DMS 273 (cell line): ENCODE measurements around the gene ALG5.

Experiments
- DNase-seq: peaks from one replicate; lab custom pipeline; 2025; ENCODE audit not compliant: unreplicated experiment; lab: John Stamatoyannopoulos, UW

The ALG5 gene, protein sequence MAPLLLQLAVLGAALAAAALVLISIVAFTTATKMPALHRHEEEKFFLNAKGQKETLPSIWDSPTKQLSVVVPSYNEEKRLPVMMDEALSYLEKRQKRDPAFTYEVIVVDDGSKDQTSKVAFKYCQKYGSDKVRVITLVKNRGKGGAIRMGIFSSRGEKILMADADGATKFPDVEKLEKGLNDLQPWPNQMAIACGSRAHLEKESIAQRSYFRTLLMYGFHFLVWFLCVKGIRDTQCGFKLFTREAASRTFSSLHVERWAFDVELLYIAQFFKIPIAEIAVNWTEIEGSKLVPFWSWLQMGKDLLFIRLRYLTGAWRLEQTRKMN

DNA sequence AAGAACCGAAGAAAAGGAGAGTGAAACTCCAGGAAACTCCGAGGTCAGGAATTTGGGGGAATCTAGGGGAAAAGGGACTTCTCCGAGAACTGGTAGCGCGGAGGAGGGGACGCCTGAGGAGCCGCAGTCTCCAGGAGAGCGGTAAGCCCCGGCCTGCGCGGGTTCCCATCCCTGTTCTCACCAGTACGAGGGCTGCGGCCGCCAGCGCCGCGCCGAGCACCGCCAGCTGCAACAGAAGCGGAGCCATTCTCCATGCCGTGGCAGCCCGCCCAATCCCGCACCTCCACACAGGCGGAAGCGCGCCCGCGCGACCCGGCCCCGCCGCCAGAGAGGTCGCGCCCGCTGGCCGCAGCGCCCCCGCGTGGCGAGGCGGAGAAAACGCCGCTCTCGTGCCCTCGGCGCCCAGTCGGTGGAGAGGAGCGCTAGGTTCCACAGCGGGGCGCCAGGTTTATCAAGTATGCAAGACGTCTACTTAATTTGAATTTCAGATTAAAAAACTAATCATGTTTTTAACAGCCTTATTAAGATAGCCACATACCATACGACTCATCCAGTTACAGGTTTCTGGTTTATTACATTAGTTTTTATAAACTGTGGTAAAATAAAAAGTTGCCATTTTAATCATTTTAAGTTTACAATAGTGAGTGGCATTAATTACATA lies at the start of gene ALG5:
Gene ALG5, minus strand, starts transcription at position 287 of the 661 bp plus-strand sequence. Its CDS starts 40 bp downstream, at position 247.
- peak; percentile 94 for DNase-seq

DNA sequence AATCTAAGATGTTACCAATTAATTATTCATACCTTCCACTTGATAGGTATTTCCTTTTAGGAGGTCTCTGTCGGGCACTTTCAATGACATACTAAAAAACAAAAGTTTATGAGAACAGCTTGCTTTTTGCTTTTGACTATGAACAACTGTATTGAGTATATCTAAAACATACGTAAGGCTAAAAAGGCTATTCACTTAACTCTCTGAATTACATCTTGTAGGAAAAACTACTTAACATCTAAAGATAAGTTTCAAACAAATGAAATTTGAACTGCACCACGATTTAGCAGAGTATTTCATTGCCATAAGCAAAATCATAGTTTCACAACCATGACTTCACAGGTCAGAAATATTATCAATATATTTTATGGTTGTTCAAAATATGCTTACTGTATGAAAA lies 48.7 kb upstream of the ALG5 start:
- DNase-seq: no peak

DNA sequence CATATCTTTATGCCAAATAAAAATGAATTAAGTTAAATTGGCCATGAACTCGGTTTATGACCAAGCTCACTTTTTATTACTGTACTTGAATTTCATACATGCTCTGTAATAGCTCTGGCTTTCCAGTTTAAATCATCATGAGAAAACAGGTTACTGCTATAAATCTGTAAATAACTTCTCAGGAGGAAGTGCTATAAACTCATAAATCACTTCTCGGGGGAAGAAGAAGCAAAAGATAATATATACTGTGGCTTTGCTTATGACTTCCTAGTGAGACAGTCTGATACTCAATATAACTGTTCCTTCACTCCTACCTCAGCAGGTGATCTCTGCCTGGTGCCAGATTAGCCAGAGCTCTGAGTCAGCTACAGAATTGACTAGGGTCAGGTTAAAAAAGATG lies 47.9 kb upstream of the ALG5 start:
- DNase-seq: no peak

DNA sequence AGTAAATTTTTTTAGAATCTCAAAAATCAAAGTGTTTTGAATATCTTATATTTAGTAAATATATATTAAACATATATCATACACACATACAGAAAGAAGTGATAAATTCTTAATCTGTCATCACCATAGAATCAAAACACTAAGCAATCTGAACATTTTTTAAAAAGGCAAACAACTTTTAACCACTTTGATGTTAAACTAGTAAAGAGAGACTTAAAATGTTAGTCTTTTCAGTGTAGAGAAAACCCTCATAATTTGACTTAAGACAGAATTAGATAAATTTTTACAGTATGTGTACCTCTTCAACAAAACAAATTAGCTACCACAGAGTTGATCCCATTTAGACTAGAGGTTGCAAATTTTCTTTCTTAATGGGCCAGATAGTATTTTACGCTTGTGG lies 46.9 kb upstream of the ALG5 start:
- no peak for DNase-seq

DNA sequence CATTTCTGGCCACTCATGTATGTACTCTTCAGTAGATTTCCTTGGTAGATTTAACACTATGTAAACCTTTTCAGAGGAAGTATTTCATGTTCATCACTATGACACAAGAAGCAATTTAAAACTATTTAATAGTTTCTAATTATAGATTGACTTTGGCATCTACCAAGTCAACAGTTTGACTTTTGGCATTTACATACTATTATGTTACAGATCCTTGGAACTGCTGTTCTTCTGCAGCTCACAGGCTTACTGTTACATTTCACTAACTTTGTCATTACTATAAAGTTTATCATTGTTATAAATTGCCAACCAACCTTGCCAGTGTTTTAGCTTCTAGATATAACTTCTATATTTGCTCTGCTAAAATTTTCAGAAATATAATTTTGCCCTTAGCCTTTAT lies 41.6 kb upstream of the ALG5 start:
- DNase-seq: no peak

DNA sequence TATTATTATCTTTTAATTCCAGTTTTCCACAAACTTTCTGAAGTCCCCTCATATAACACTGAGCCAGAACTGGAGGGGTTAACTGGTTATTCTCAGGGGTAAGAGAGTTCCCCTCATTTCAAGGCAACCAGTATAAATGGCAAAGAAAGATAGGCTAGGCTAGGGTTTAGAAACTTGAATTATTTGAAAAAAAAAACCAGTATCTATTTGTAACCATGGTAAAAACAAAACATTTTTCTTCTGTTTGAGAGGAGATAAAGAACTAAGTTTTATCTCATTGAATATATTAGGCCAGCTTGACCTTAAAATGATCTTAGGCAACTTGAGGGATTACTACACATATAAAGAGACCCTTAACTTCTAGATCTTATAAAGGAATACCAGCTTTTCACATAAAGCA lies 40.8 kb upstream of the ALG5 start:
- DNase-seq: no peak

DNA sequence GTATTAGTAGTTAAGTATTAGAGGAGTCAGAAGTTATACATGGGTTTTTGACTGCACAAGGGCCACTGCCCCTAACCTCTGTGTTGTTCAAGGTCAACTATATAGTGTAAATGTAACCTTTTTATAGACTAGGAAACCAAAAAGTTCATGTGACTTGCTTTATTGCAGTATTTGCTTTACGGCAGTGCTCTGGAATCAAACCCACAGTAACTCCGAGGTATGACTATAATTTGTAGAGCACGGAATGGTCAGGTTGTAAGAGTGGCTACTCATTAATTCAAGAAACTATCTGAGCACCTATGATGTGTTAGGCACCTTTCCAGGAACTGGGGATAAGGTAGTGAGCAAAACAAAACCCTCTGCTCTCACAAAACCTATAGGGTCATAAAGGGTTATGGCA lies 38.1 kb upstream of the ALG5 start:
- DNase-seq: no peak

DNA sequence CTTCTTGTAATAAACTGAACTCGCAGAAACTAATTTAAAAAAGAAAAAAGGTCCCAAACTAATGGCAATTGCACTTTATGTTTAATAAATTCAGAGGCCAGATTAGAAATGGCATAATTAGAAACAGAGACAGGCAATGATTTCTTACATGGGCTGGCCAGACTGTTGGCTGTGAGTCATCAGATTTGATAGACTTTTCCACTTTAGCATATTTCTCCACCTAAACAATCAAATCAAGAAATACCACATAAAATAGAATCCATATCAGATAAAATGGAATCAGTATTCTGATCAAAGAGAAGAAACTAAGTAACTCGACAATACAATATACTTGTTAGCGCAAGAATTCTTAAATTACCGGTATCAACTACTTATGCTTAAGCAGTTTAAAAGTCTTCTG lies 30.5 kb upstream of the ALG5 start:
- DNase-seq: no peak

DNA sequence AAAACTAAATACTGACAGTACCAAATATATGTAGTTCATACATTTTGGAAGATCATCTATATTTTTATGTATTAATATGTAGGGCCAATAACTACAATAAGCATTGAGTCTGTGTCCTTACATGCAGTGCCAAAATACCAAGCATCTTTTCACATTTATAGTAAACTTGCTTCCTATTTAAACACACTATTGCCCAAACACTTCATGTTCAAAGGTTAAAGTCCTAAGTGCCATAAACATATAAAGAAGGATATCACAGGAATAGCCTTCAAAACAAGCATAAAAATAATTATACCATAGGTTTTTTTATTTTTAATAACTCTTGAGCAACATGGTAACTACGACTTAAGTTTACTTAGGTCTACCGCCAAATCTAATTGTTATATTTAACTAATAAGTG lies 28.5 kb upstream of the ALG5 start:
- no peak for DNase-seq

DNA sequence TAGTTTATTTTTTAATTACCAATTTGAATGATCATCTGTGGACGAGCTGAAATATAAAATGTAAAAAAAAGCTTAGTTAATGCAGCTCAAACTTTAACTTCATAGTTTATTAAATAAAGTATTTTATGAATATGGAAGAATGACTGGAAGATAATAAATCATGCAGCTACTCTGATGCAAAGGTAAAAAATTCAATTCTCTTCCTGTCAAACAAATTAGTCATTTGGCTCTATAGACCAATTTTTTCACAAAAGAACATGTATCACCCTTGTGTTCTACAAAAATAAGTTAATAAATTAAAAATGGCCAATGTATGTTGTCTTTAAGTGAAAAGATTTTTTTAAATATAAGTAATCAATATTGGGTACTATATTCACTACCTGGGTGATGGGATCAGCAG lies 27.6 kb upstream of the ALG5 start:
- no peak for DNase-seq

DNA sequence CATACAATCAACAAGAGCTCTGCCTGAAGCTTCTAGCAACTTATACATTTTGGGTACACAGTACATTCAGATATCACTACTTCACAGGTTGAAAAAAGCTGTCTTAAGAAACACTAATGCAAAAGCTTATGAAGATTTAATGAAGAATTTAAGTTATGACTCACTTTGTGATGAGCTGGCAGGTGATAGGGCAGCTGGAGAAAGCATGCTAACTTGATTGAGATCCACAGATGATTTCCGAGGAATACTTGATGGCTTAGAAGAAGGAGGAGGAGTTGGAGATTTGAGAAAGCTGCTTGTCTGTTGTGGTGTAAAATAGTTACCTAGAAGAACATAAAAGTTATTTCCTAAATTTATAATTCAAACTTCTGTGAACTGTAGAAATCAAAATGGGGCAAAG lies 24.7 kb upstream of the ALG5 start:
- no peak for DNase-seq

DNA sequence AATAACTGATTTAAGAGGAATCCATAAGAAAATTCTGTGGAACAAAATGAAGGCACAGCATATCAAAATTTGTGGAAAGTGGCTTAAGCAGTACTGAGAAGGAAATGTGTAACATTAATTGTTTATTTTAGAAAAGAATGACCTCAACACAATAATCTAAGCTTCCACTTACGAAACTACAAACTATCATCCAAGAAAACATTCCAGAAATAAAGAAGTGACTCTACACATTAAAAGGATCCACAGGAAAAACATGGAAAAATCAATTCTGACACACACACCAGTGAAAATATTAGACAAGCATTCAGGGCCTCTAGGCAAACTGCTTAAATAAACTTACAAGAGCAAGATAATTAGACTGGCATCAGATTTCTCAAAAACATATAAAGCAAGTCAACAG lies 15.5 kb upstream of the ALG5 start:
- DNase-seq: no peak

DNA sequence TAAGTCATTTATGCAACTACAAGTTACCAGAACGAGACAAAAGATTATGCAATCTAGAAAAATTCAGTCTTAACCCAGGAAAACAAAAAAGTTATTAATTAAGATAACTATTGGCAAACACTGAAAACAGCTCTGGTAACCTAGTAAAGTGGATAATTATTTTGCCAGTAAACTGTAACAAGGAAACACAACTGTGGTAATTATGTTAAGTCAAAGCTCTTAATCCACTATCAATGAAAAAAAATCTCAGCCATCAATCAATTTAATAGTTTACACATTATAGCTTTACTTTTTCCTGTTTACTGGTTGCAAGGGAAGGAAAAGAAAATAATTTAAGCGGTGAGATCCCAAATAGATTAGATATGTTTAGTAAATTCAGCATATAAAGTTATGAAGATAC lies 12.6 kb upstream of the ALG5 start:
- DNase-seq: no peak

DNA sequence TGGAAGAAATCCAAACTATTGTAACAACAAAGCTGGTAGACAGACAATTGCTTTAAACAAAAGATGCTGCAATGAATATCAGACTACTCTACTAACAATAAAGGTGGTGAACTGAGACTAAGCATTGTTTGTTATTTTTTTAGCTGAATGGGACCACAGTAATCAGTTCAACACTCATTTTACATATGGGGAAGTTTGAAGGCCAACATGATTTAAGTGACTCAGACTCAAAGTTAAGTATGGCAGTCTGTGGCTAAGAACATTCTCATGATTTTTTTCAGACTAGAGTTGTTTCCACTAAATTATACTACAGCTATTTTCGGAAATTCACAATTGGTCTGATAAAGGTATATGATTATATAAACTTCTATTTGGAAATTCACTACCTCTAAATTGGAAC lies 11.9 kb upstream of the ALG5 start:
- DNase-seq: no peak

DNA sequence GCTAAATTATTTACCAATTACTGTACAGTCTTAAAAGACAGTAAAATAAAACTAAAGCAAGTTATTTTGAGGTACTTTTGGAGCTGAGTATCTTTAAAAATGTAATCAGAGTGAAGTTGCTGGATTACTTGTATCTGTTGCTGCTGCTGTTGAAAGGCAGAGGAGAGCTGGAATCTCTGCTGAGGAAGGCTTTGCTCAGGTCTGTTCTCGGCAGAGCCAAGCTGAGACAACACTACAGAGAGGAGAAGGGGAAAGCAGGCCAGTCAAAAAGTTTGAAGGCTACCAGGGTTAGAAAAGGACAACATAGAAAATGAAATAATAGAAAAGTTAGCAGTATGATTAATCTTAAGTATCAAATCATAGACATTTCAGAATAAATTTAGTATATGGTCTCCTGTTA lies 11.3 kb upstream of the ALG5 start:
- DNase-seq: no peak

DNA sequence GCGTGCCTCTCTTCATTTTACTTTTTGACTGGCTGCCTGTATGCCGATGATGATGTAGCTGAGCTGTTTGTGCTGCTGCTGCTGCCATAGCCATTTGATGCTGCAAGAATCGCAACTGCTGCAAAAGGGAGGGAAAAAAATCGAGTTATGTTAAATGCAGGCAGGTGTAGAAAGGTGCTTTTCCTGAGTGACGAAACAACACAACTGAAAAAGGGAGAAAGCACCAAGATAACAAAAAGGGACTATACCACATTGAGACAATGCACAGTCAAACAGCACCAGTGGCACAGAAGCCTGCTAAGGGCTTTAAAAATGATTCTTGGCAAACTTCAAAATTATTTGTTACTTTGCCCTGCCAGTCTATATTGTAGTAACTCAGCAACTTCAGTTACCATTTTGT lies 10.6 kb upstream of the ALG5 start:
- no peak for DNase-seq

DNA sequence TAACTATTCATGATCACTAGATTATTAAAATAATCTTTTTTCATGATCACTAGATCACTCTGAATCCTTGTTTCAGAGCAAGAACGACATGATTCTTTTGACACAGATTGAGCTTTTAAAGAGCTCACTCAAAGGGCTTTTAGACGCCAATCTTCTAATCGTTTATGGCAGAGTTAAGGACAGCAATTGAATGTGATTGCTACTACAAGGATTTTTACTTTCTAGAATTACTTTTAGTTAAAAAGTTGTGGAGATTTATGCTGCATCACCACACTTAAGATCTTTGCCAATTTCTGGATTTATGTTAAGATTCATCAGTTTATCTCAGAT lies 2.7 kb upstream of the ALG5 start:
- peak; percentile 16 for DNase-seq

DNA sequence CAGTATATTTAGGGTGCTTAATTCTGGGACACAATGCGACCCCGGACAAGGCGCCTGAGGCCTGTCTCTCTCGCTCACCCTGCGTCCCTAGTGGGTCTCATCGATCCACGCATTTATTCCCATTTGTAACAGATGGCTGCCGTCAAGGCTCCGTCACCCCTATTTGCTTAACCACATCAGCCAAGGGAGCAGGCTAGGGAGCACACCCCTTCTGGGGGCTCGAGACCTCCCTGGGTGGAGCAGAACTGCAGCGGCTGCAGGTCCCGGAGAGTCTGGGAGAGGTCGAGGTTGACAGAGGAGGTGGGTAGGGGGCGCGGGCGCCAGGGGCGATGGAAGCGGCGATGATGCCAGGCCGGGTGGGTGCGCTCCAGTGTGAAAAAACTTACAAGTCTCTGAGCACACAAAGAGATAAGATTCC lies 507 bp downstream of the ALG5 start:
- peak; percentile 39 for DNase-seq

DNA sequence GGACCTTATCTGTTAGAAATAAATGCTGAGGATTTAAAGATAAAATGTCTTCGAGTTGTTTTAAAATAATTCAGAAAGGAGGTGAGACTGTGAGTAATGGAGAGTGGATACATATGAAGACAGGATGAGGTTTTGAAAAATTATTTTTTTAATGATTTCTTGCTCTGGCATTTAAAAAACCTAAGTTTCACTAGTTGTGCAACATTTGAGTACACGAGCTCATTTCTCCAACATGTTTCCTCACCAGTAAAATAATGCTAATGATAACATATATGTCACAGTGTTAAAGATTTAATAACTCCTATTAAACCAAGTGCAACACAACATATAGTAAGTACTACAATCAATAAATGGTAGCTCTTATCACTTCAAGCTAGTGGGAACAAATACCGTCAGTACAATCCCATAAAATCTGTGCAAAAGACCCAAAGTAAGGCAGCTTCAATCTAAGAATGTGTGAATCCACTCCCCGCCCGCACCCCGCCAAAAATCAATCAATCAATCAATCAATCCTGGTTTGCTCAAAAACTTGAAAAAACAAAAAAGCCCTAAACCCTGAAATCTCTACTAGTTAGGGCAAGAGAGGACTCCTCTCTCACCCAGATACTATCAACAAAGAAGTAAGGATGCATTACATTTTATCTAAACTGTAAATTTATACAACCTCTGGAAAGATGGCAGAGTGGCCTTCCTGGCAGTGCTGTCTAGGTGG lies 1.3 kb downstream of the ALG5 start:
- no peak for DNase-seq

DNA sequence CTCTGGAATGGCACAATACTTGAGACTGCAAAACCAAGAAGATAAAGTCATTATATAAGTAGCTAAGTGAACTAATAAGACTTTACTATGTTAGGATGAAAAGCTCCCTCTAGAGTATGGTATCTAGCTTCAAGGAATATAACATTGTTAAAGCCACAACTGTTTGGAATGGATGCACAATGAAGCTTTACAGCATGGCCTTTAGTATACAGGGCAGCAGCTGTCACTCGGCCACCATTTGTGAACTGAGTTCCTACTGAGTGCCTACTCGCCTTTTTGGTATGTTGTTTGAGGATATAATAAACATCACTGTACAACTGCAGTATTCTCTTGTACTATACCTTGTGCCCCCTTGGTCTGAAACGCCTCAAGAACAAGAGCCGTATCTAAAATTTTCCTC lies 6.8 kb downstream of the ALG5 start:
- DNase-seq: no peak

DNA sequence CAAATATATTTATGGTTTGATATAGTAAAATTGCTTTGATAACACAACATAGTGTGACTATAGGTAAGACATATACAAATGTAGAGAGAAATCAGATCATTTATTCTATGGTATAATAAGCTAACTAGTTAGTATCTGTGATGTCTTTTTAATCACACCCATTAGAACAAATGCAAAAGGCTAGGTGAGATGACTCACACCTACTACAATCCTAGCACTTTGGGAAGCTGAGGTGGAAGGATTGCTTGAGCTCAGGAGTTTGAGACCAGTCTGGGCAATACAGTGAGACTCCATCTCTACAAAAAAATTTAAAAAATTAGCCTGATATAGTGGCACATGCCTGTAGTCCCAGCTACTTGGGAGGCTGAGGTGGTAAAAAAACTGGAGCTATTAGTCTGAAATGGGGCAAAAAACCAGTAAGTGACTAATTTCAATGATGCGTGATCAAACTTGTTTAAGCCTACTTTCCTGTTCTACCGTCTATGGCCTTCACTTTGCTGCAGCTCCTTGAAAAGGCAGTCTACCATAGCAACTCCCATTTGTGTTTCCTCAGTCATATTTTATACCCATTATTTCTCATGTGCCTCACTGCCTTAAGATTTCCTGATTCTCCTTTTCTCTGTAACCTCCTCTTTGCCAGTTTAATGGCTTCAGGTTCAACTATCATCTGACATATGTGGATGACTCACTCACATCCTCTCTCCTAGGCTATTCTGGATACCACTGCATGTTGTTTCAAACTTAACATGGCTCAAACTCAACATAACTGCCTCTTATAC lies 12.5 kb downstream of the ALG5 start:
- no peak for DNase-seq
